Lower lobe of right lung (tissue), 2 donors: ENCODE data around the gene HOXA10. TPM values are rescaled to one million over a fixed set of nuclear protein-coding genes. Genes with fewer than 3 reads are reported as not detected.

Source experiments
- ATAC-seq, 2 donors: fragments of 200-7000 bp; cut with Tn5 transposase; one replicate each; pipeline ENCODE4 v1.9.1; 2020 to 2022; ENCODE audit warnings: mild to moderate bottlenecking in 2 of 2, moderate library complexity in 2 of 2
- DNase-seq: peaks from one replicate; pipeline ENCODE4 v3.0.0-alpha.2; 2020
- H3K27ac ChIP-seq: fragments of 200-600 bp; one replicate; pipeline ENCODE4 v1.8.0; 2022
- H3K27me3 ChIP-seq: fragments of 200-600 bp; one replicate; pipeline ENCODE4 v1.8.0; 2022; ENCODE audit warnings: low read depth
- H3K36me3 ChIP-seq: fragments of 200-600 bp; one replicate; pipeline ENCODE4 v1.8.0; 2022; ENCODE audit warnings: mild to moderate bottlenecking
- H3K4me1 ChIP-seq: fragments of 200-600 bp; one replicate; pipeline ENCODE4 v1.8.0; 2022
- H3K4me3 ChIP-seq: fragments of 200-600 bp; one replicate; pipeline ENCODE4 v1.8.0; 2022; ENCODE audit warnings: mild to moderate bottlenecking
- H3K9me3 ChIP-seq: fragments of 200-600 bp; one replicate; pipeline ENCODE4 v1.8.0; 2022
- CTCF ChIP-seq: fragments of 200-600 bp; IDR thresholded peaks from one replicate; pipeline ENCODE4 v1.8.0; 2022; ENCODE audit warnings: antibody characterized with exemption, mild to moderate bottlenecking
- intact Hi-C: fragments of 100-400 bp; cut with DNase I; formaldehyde crosslinking; loops from one replicate; pipeline ENCODE4 v1.11.0; 2022
- total RNA-seq: library from RNA; stranded (reverse); fragmentation: NEBNext Ultra II Directional; extraction: Animal tissue kit (Norgen Biotek cat#: 25700); gene quantifications from one replicate; pipeline ENCODE4 v1.2.1, GENCODE V29; 2021
- donor health status: DM: no; HTN: yes; CAD: no; lungs with severe emphysema.

Gene HOXA10
- total RNA-seq, 1 donor from 2014 or later: 0.38 TPM

GRCh38 chr7:27147199-27148030 lies 26.7 kb downstream of the HOXA10 start, which contains the start of gene HOXA6:
Gene HOXA6, minus strand, starts transcription at chr7:27147774. Its CDS starts 25 bp downstream, at chr7:27147749.
- no peak for ATAC-seq
- Histone ChIP-seq H3K36me3 (no peaks in the 10 kb centered on the region), H3K4me3 (peak within 1 kb of the TSS; percentile 60), H3K27ac (peak within 1 kb of the TSS; percentile 89), H3K27me3 (peaks cover 82% of the 10 kb centered on the region), H3K9me3 (no peaks in the 10 kb centered on the region), H3K4me1 (peaks cover 45% of the 10 kb centered on the region)
- DNase-seq: peak; percentile 49
- intact Hi-C loops: no loop called here
- TF ChIP-seq CTCF: no peak

GRCh38 chr7:27146491-27147198 lies 27.5 kb downstream of the HOXA10 start:
- intact Hi-C loops: no loop called here
- H3K27me3 ChIP-seq: peaks cover 82% of the 10 kb centered on the region
- no peaks in the 10 kb centered on the region for H3K36me3 ChIP-seq
- no peak for DNase-seq
- peak overlapping the region; percentile 89 for H3K27ac ChIP-seq
- H3K9me3 ChIP-seq: no peaks in the 10 kb centered on the region
- H3K4me1 ChIP-seq: peaks cover 39% of the 10 kb centered on the region
- ATAC-seq: no peak
- peak overlapping the region; percentile 60 for H3K4me3 ChIP-seq
- TF ChIP-seq CTCF: no peak

GRCh38 chr7:27145914-27146412 lies 28.2 kb downstream of the HOXA10 start:
- TF ChIP-seq CTCF: no peak
- intact Hi-C loops: no loop called here
- H3K4me1 ChIP-seq: peaks cover 32% of the 10 kb centered on the region
- peaks cover 79% of the 10 kb centered on the region for H3K27me3 ChIP-seq
- peak overlapping the region; percentile 70 for H3K4me3 ChIP-seq
- H3K27ac ChIP-seq: peak overlapping the region; percentile 89
- no peak for ATAC-seq
- DNase-seq: no peak
- H3K36me3 ChIP-seq: no peaks in the 10 kb centered on the region
- H3K9me3 ChIP-seq: no peaks in the 10 kb centered on the region

- Histone ChIP-seq H3K4me1 (peaks cover 26% of the 10 kb centered on the region), H3K9me3 (no peaks in the 10 kb centered on the region), H3K27me3 (peaks cover 78% of the 10 kb centered on the region), H3K27ac (peak overlapping the region; percentile 89), H3K36me3 (no peaks in the 10 kb centered on the region), H3K4me3 (peak overlapping the region; percentile 70)
- intact Hi-C loops: no loop called here
- no peak for DNase-seq
- no peak for ATAC-seq
- TF ChIP-seq CTCF: no peak
Observed at GRCh38 chr7:27145165-27145913, 28.8 kb downstream of the HOXA10 start.

GRCh38 chr7:27144781-27145164 lies 29.3 kb downstream of the HOXA10 start:
- ATAC-seq: no peak
- no peak for TF ChIP-seq CTCF
- Histone ChIP-seq H3K36me3 (no peaks in the 10 kb centered on the region), H3K27me3 (peaks cover 72% of the 10 kb centered on the region), H3K4me3 (peak overlapping the region; percentile 70), H3K9me3 (no peaks in the 10 kb centered on the region), H3K27ac (peak overlapping the region; percentile 89), H3K4me1 (peaks cover 21% of the 10 kb centered on the region)
- DNase-seq: no peak
- intact Hi-C loops: loop anchor here (5.0 kb wide), 1 partner anchor 287 kb away; no protein-coding TSS in a partner anchor
